Measurements from ENCODE around the gene AKIRIN2.

Gene AKIRIN2

DNA sequence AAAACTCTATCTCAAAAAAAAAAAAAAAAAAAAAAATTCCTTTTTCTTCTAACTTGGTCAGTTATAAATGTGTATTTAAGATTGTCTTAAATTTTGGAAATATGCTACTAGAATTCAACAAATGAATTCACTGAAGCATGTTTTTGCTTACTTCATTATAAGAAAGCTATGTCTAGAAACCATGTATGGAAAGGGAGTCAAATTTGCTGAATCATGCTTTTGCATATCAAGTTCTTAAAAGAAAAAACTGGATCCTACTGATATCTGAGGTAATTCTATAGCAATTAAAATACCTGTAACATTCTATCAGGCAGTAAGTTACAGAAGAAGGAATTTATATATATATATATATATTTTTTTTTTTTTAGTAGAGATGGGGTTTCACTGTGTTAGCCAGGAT lies 27.7 kb downstream of the AKIRIN2 start:
- Histone ChIP-seq H3K27me3 (ENCODE audit: control insufficient read depth, insufficient read depth, low read length) (no peaks in the 10 kb centered on the region), H3K4me3 (ENCODE audit: low read depth, low read length) (no peak overlapping the region), H3K4me1 (ENCODE audit: control insufficient read depth, insufficient read depth, low read length) (no peaks in the 10 kb centered on the region), H3K36me3 (ENCODE audit: control insufficient read depth, insufficient read depth, low read length) (peaks cover 11% of the 10 kb centered on the region), H3K9me3 (ENCODE audit: control insufficient read depth, insufficient read depth, low read length) (no peaks in the 10 kb centered on the region), H3K9ac (ENCODE audit: low read depth, low read length) (no peak overlapping the region)

DNA sequence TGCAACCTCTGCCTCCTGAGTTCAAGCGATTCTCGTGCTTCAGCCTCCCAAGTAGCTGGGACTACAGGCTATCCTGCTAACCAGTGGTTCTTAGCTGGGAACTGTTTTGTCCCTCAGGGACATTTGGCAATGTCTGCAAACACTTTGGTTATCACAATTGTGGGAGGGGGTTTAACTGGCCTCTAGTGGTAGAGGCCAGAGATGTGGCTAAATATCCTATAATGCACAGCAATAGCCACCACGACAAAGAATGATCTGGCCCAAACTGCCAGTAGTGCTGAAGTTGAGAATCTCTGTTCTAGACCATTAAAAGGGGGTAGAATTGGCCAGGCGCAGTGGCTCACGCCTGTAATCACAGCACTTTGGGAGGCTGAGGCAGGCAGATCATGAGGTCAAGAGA lies 28.8 kb downstream of the AKIRIN2 start:
- no peaks in the 10 kb centered on the region for H3K9me3 ChIP-seq (ENCODE audit: control insufficient read depth, insufficient read depth, low read length)
- no peaks in the 10 kb centered on the region for H3K4me1 ChIP-seq (ENCODE audit: control insufficient read depth, insufficient read depth, low read length)
- no peak overlapping the region for H3K4me3 ChIP-seq (ENCODE audit: low read depth, low read length)
- no peaks in the 10 kb centered on the region for H3K27me3 ChIP-seq (ENCODE audit: control insufficient read depth, insufficient read depth, low read length)
- H3K36me3 ChIP-seq (ENCODE audit: control insufficient read depth, insufficient read depth, low read length) = peaks cover 8% of the 10 kb centered on the region
- H3K9ac ChIP-seq (ENCODE audit: low read depth, low read length) = no peak overlapping the region

DNA sequence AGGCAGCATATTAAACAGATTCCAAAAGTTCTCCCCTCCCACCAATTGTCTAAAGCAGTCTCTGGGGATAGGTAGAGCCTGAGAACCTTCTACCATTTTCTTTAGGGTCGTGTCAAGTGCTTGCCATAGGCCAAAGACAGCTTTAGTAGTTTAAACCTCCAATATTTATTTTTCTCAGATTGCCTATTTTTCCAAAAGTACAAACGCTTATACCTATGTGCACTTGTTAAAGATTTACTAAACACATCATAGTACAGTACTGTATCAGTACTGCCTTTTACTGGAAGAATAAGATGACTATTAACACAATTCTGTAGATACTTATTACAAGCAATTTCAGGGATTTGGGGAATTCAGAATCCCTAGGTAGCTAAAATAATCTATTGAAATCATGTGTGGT lies 29.4 kb downstream of the AKIRIN2 start:
- H3K36me3 ChIP-seq (ENCODE audit: control insufficient read depth, insufficient read depth, low read length) = peaks cover 8% of the 10 kb centered on the region
- no peaks in the 10 kb centered on the region for H3K27me3 ChIP-seq (ENCODE audit: control insufficient read depth, insufficient read depth, low read length)
- no peaks in the 10 kb centered on the region for H3K4me1 ChIP-seq (ENCODE audit: control insufficient read depth, insufficient read depth, low read length)
- H3K4me3 ChIP-seq (ENCODE audit: low read depth, low read length) = no peak overlapping the region
- H3K9me3 ChIP-seq (ENCODE audit: control insufficient read depth, insufficient read depth, low read length) = no peaks in the 10 kb centered on the region
- H3K9ac ChIP-seq (ENCODE audit: low read depth, low read length) = no peak overlapping the region

DNA sequence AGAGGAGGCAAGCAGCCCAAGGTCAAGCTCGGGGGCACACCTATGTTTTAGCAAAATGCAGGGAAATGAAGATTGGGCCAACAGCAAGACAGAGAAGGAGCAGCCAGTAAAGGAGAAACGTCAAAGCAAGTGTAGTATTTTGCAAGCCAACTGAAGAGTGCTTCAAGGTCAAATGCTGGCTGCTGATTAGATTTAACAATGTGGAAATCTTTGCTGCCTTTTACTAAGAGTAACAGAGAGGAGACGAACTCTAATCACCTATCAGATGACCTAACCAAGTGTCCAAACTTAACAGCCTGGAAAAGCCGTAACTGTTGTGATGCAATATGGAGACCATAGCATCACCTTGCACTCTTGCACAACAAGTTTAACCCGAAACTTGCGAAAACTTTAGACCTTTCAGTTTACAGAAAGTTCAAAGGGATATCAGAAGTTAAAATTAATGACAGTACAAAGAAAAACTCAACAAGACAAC lies 30.4 kb downstream of the AKIRIN2 start:
- Histone ChIP-seq H3K4me1 (ENCODE audit: control insufficient read depth, insufficient read depth, low read length) (no peaks in the 10 kb centered on the region), H3K9ac (ENCODE audit: low read depth, low read length) (no peak overlapping the region), H3K27me3 (ENCODE audit: control insufficient read depth, insufficient read depth, low read length) (no peaks in the 10 kb centered on the region), H3K36me3 (ENCODE audit: control insufficient read depth, insufficient read depth, low read length) (peaks cover 8% of the 10 kb centered on the region), H3K9me3 (ENCODE audit: control insufficient read depth, insufficient read depth, low read length) (no peaks in the 10 kb centered on the region), H3K4me3 (ENCODE audit: low read depth, low read length) (no peak overlapping the region)

DNA sequence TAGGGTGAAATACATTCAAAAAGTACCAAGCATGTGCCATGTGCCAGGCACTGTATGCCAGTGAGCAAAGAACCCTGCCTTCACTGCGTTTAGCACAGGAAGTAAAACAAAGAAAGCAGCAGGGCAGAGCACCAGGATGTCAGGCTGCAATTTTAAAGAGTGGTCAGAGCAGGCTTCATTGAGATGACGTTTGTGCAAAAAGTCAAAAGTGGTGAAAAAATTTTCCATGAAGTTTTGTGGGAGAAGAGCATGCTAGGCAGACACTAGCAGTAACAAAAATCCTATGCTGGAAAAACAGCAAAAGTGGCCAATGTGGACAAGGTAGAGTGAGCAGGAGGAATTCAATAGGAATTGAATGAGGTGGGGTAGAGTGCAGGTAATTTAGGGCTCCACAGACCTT lies 31.3 kb downstream of the AKIRIN2 start:
- H3K9ac ChIP-seq (ENCODE audit: low read depth, low read length) = no peak overlapping the region
- no peaks in the 10 kb centered on the region for H3K27me3 ChIP-seq (ENCODE audit: control insufficient read depth, insufficient read depth, low read length)
- H3K4me1 ChIP-seq (ENCODE audit: control insufficient read depth, insufficient read depth, low read length) = no peaks in the 10 kb centered on the region
- H3K36me3 ChIP-seq (ENCODE audit: control insufficient read depth, insufficient read depth, low read length) = peaks cover 7% of the 10 kb centered on the region
- no peaks in the 10 kb centered on the region for H3K9me3 ChIP-seq (ENCODE audit: control insufficient read depth, insufficient read depth, low read length)
- no peak overlapping the region for H3K4me3 ChIP-seq (ENCODE audit: low read depth, low read length)

DNA sequence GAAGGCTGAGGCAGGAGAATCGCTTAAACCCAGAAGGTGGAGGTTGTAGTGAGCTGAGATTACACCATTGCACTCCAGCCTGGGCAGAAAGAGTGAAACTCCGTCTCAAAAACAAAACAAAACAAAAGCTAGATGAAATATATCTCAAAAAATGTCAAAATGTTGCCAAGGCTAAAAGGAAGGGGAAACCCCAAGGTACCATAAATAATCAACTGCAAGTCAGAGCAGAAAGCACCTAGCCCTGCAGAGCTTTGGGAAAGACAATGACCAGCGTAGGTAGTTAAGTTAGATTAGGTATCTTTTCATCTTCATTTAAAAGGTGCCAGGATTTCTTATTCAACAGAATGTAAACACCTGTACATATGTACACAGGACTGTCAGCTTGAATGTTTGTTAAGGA lies 33.0 kb downstream of the AKIRIN2 start:
- Histone ChIP-seq H3K27me3 (ENCODE audit: control insufficient read depth, insufficient read depth, low read length) (no peaks in the 10 kb centered on the region), H3K9me3 (ENCODE audit: control insufficient read depth, insufficient read depth, low read length) (no peaks in the 10 kb centered on the region), H3K4me3 (ENCODE audit: low read depth, low read length) (no peak overlapping the region), H3K4me1 (ENCODE audit: control insufficient read depth, insufficient read depth, low read length) (no peaks in the 10 kb centered on the region), H3K9ac (ENCODE audit: low read depth, low read length) (no peak overlapping the region), H3K36me3 (ENCODE audit: control insufficient read depth, insufficient read depth, low read length) (no peaks in the 10 kb centered on the region)

DNA sequence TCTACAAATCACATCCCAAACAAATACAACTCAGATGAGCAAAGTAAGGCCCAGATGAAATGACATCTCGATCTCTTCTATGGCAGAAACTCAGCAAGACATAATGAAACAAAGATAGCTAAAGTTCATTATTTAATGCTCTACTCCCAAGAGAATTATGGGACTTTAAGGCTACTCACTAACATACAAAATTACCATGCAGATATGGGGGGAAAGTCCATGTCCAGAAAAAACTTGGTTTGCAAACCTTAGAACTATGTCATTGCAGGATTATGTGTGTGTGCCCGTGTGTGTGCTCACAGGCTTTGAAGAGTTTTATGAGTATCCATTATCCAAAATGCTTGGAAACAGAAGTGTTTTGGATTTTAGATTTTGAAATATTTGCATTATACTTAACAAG lies 34.0 kb downstream of the AKIRIN2 start:
- H3K4me3 ChIP-seq (ENCODE audit: low read depth, low read length) = no peak overlapping the region
- H3K27me3 ChIP-seq (ENCODE audit: control insufficient read depth, insufficient read depth, low read length) = no peaks in the 10 kb centered on the region
- H3K4me1 ChIP-seq (ENCODE audit: control insufficient read depth, insufficient read depth, low read length) = no peaks in the 10 kb centered on the region
- no peaks in the 10 kb centered on the region for H3K9me3 ChIP-seq (ENCODE audit: control insufficient read depth, insufficient read depth, low read length)
- H3K9ac ChIP-seq (ENCODE audit: low read depth, low read length) = no peak overlapping the region
- no peaks in the 10 kb centered on the region for H3K36me3 ChIP-seq (ENCODE audit: control insufficient read depth, insufficient read depth, low read length)

DNA sequence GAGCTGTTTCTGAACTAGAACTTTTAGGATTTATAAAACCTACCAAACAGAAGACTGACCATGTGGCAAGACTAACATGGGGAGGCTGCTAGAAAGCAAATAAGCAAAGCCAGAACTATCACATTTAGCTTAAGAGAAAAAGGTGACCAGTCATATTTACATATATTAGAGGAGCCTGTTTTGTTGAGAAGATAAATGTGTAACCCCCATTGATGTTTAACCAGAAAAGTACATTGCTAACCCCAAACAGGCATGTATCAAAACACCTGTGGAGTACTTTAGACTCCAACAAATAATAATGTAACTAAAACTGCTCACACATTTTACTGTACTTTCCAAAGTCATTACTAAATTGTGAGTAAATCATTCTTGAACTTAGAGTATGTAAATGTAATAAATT lies 35.0 kb downstream of the AKIRIN2 start:
- H3K36me3 ChIP-seq (ENCODE audit: control insufficient read depth, insufficient read depth, low read length) = no peaks in the 10 kb centered on the region
- H3K9ac ChIP-seq (ENCODE audit: low read depth, low read length) = no peak overlapping the region
- no peak overlapping the region for H3K4me3 ChIP-seq (ENCODE audit: low read depth, low read length)
- no peaks in the 10 kb centered on the region for H3K9me3 ChIP-seq (ENCODE audit: control insufficient read depth, insufficient read depth, low read length)
- no peaks in the 10 kb centered on the region for H3K27me3 ChIP-seq (ENCODE audit: control insufficient read depth, insufficient read depth, low read length)
- no peaks in the 10 kb centered on the region for H3K4me1 ChIP-seq (ENCODE audit: control insufficient read depth, insufficient read depth, low read length)

DNA sequence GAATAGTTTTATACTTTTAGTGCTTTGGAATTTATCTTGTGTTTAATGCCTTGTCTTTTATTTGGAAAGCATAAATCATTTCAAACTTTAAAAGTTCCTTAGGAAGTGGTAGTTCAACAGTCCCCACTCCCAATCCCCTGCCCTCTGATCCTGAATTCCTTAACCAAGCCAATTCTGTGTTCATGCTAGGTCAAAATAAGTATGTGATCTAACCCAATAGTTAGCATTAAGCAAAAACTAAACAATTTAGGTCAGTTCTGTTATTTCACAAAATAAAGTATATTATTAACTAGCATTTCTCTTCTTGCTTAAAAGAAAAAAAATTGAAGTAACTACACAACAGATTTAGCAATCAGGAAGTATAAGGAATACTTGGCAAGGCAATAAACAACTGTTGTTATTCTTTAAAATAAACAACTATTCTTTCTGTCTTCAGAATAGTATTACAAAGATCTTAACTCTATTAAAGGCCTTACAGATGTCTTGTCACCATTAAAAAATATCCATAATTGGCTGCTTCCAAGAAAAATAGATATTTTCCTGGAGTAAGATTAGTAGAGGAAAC lies 37.0 kb downstream of the AKIRIN2 start:
- no peak overlapping the region for H3K4me3 ChIP-seq (ENCODE audit: low read depth, low read length)
- H3K36me3 ChIP-seq (ENCODE audit: control insufficient read depth, insufficient read depth, low read length) = no peaks in the 10 kb centered on the region

DNA sequence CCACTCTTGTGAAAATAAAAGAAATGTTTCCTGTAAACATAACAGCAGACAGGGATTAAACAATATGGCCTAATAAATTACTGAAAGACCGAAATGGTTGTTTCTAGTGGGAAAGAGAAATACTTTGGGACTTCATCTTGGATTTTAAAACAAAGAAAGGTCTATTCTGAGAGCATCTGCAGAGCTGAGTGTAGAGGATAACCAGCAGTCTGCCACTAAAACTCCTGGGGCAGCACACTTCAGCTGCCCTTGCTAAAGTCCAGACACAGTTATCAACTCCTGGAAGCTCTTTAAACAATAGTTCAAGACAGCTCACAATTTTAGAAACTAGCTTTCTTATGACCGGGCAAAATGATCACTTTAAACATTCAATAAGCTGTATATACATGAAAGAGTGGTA lies 38.6 kb downstream of the AKIRIN2 start:
- H3K9ac ChIP-seq (ENCODE audit: low read depth, low read length) = no peak overlapping the region
- no peaks in the 10 kb centered on the region for H3K27me3 ChIP-seq (ENCODE audit: control insufficient read depth, insufficient read depth, low read length)
- H3K36me3 ChIP-seq (ENCODE audit: control insufficient read depth, insufficient read depth, low read length) = no peaks in the 10 kb centered on the region
- H3K4me1 ChIP-seq (ENCODE audit: control insufficient read depth, insufficient read depth, low read length) = no peaks in the 10 kb centered on the region
- no peaks in the 10 kb centered on the region for H3K9me3 ChIP-seq (ENCODE audit: control insufficient read depth, insufficient read depth, low read length)
- H3K4me3 ChIP-seq (ENCODE audit: low read depth, low read length) = no peak overlapping the region

More for the DNA sequence above, 37.0 kb downstream of the AKIRIN2 start:
- Histone ChIP-seq H3K27me3 (ENCODE audit: control insufficient read depth, insufficient read depth, low read length) (no peaks in the 10 kb centered on the region), H3K4me1 (ENCODE audit: control insufficient read depth, insufficient read depth, low read length) (no peaks in the 10 kb centered on the region), H3K9ac (ENCODE audit: low read depth, low read length) (no peak overlapping the region), H3K9me3 (ENCODE audit: control insufficient read depth, insufficient read depth, low read length) (no peaks in the 10 kb centered on the region)

DNA sequence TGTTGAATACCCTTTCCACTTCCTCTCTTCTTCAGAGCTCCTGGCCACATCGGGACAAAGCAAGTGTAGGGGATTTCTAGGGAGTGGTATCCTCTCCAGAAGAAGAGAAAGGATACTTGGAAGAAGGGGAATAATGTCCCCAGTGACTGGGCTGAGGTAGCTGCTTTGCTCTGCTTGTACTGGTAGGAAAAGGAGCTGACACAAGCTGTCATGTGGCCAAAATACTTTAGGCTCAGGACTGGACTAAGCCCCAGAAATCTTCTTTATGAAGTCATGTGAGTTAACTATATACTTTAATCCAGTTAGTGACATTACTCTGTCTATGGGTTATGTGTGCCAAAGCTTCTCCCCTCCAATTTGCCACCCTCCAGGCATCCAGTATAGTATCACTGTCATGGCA lies 40.5 kb downstream of the AKIRIN2 start:
- Histone ChIP-seq H3K9me3 (ENCODE audit: control insufficient read depth, insufficient read depth, low read length) (no peaks in the 10 kb centered on the region), H3K36me3 (ENCODE audit: control insufficient read depth, insufficient read depth, low read length) (no peaks in the 10 kb centered on the region), H3K9ac (ENCODE audit: low read depth, low read length) (no peak overlapping the region), H3K4me3 (ENCODE audit: low read depth, low read length) (no peak overlapping the region), H3K4me1 (ENCODE audit: control insufficient read depth, insufficient read depth, low read length) (no peaks in the 10 kb centered on the region), H3K27me3 (ENCODE audit: control insufficient read depth, insufficient read depth, low read length) (no peaks in the 10 kb centered on the region)

DNA sequence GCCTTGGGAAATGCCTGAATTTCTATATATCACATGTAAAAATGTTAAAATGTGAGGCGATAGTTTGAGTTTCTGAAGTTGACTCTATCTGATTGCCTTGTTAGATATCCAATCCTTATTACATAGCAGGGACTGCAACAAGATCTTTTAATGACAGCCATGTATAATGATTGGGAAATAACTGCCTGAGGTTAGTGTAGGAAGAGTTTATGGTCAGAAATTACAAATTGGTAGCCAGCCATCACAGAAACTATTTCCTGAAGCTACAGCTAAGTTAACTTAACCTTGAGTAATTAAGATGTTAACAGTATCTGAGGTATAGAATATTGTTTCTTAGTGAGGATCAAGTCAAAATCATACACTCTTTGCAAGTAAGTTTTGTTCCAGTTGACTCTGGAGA lies 41.0 kb downstream of the AKIRIN2 start:
- H3K9me3 ChIP-seq (ENCODE audit: control insufficient read depth, insufficient read depth, low read length) = no peaks in the 10 kb centered on the region
- no peak overlapping the region for H3K9ac ChIP-seq (ENCODE audit: low read depth, low read length)
- no peaks in the 10 kb centered on the region for H3K27me3 ChIP-seq (ENCODE audit: control insufficient read depth, insufficient read depth, low read length)
- H3K4me3 ChIP-seq (ENCODE audit: low read depth, low read length) = no peak overlapping the region
- H3K4me1 ChIP-seq (ENCODE audit: control insufficient read depth, insufficient read depth, low read length) = no peaks in the 10 kb centered on the region
- H3K36me3 ChIP-seq (ENCODE audit: control insufficient read depth, insufficient read depth, low read length) = no peaks in the 10 kb centered on the region

Measured in iPS-15b (cell line).